Kidney (tissue), 14 donors: ENCODE results near the gene NEAT1. TPM values are rescaled to one million over a fixed set of nuclear protein-coding genes. Genes with fewer than 3 reads are reported as not detected.
A peak's percentile ranks its signal among the peaks of the same experiment; 100 is the strongest.

Experiments
- DNase-seq, 5 donors: peaks; one replicate each; pipeline ENCODE4 v3.0.0-alpha.2; 2013 to 2020
- FAIRE-seq: peaks from 2 replicates; lab custom pipeline; 2012; peaks lifted over from hg19 to GRCh38; lab: Jason Lieb, UNC
- H3K27ac ChIP-seq, 2 donors: one replicate each; pipeline ENCODE4 v1.7.0; 2013; ENCODE audit warnings: low read depth in 2 of 2, low read length in 2 of 2, inconsistent platforms in 1 of 2
- H3K27me3 ChIP-seq: one replicate; pipeline ENCODE4 v1.7.1; 2013; ENCODE audit warnings: low read length, inconsistent platforms; ENCODE audit not compliant: control insufficient read depth, insufficient read depth
- H3K36me3 ChIP-seq, 3 donors: one replicate each; pipeline versions ENCODE4 v1.7.0 to v1.7.1; 2013; ENCODE audit warnings: low read length in 3 of 3, control low read depth in 1 of 3, inconsistent platforms in 1 of 3; ENCODE audit not compliant: insufficient read depth in 3 of 3, control insufficient read depth in 2 of 3
- H3K4me1 ChIP-seq, 3 donors: one replicate each; pipeline versions ENCODE4 v1.7.0 to v1.7.1; 2013; ENCODE audit warnings: low read length in 3 of 3, inconsistent platforms in 1 of 3, low read depth in 1 of 3; ENCODE audit not compliant: control insufficient read depth in 2 of 3, insufficient read depth in 2 of 3
- H3K4me3 ChIP-seq, 3 donors: one replicate each; pipeline versions ENCODE4 v1.7.0 to v1.8.1; 2013; ENCODE audit warnings: low read length in 3 of 3, control low read depth in 1 of 3, inconsistent platforms in 1 of 3
- H3K9ac ChIP-seq, 3 donors: one replicate each; pipeline versions ENCODE4 v1.7.0 to v1.7.1; 2013; ENCODE audit warnings: low read length in 3 of 3, control low read depth in 1 of 3, inconsistent platforms in 1 of 3
- H3K9me3 ChIP-seq, 3 donors: one replicate each; pipeline versions ENCODE4 v1.7.0 to v1.7.1; 2013; ENCODE audit warnings: low read length in 3 of 3, control low read depth in 1 of 3, inconsistent platforms in 1 of 3; ENCODE audit not compliant: control insufficient read depth in 2 of 3, insufficient read depth in 1 of 3
- CTCF ChIP-seq: IDR thresholded peaks from 3 replicates; pipeline ENCODE4 v1.5.1; 2012; ENCODE audit warnings: mild to moderate bottlenecking, moderate library complexity, borderline replicate concordance; ENCODE audit not compliant: insufficient read depth; ENCODE audit errors: extremely low read depth
- intact Hi-C: fragments of 100-400 bp; cut with DNase I; formaldehyde crosslinking; loops from one replicate; pipeline ENCODE4 v1.11.1; 2022
- polyA plus RNA-seq: library from polyadenylated mRNA; stranded (reverse); fragments of 350-450 nt; fragmentation: Illumina TruSeq; extraction: RNeasy Lipid Tissue Mini Kit (QIAGEN cat#74804); gene quantifications from one replicate; pipeline ENCODE4 v1.2.3, GENCODE V29; 2014; ENCODE audit warnings: low read depth, low replicate concordance; ENCODE audit not compliant: insufficient read depth
- total RNA-seq: library from RNA; stranded (reverse); fragmentation: NEBNext Ultra II Directional; extraction: Animal tissue kit (Norgen Biotek cat#: 25700); gene quantifications from one replicate; pipeline ENCODE4 v1.2.1, GENCODE V29; 2021
- donor health status: control.
- donor health status: control.
- donor health status: control.
- donor health status: control.
- donor health status: control.
- donor health status: DM: yes; HTN: yes; CAD: no.
- donor health status: Normal renal cell carcinoma (clear cell type).

NEAT1 gene
- total and polyA plus RNA-seq, 2 donors from 2014 or later: 595 to 1,006 TPM

DNA sequence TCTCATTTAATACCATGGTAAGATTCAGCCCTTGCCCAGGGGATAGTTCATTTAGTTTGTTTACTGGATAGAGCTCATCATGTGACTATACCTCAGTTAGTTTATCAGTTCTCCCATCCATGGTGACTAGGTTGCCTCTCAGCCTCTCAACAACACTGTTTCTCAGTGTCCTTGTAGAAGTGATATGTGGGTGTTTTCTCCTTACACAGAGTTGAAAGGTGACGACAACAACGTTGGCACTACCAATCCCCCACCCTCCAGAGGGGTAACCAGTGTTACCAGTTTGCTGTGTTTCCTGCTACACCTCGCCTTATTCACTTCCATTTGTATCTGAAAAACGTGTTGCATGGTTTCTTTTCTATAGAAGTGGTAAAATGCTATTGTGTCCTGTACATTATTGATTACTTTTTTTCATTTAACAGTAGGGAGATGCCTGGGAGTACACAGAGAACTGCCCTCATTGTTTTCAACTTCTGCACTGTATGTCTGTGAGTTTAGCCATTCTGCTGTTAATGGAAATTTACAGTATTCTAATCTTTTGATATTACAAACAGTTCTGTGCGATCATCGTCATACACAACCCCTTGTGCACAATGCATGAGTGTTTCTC is 11.6 kb downstream of the NEAT1 start:
- no peaks in the 10 kb centered on the region for H3K9me3 ChIP-seq
- peak overlapping the region; percentile 18 to 53 for H3K27ac ChIP-seq
- FAIRE-seq: no peak
- peaks cover 0 to 32% (median 25%) of the 10 kb centered on the region in 3 donors for H3K4me1 ChIP-seq
- intact Hi-C loops: no loop called here
- H3K9ac ChIP-seq: peak overlapping the region in 2 of 3 donors; percentile 23 to 50
- H3K4me3 ChIP-seq: peak overlapping the region in 1 of 3 donors; percentile 25
- no peaks in the 10 kb centered on the region for H3K27me3 ChIP-seq
- peaks cover 3 to 46% (median 19%) of the 10 kb centered on the region in 3 donors for H3K36me3 ChIP-seq
- DNase-seq: no peak
- no peak for TF ChIP-seq CTCF

- no peak for TF ChIP-seq CTCF
- Histone ChIP-seq H3K27me3 (no peaks in the 10 kb centered on the region), H3K9ac (peak overlapping the region in 2 of 3 donors; percentile 28 to 30), H3K27ac (peak overlapping the region; percentile 18 to 53), H3K4me3 (peak overlapping the region in 1 of 3 donors; percentile 21), H3K4me1 (peaks cover 0 to 32% (median 20%) of the 10 kb centered on the region in 3 donors), H3K36me3 (peaks cover 3 to 46% (median 19%) of the 10 kb centered on the region in 3 donors), H3K9me3 (no peaks in the 10 kb centered on the region)
- FAIRE-seq (no peak), DNase-seq (no peak)
- intact Hi-C loops: no loop called here
These were observed 12.2 kb downstream of the NEAT1 start for GRCh38 chr11:65434667-65435410.

- peak overlapping the region in 1 of 3 donors; percentile 21 for H3K4me3 ChIP-seq
- peaks cover 0 to 35% (median 16%) of the 10 kb centered on the region in 3 donors for H3K4me1 ChIP-seq
- no peaks in the 10 kb centered on the region for H3K9me3 ChIP-seq
- intact Hi-C loops: no loop called here
- H3K9ac ChIP-seq: peak overlapping the region in 1 of 3 donors; percentile 30
- peaks cover 3 to 46% (median 19%) of the 10 kb centered on the region in 3 donors for H3K36me3 ChIP-seq
- no peak for TF ChIP-seq CTCF
- H3K27me3 ChIP-seq: no peaks in the 10 kb centered on the region
- H3K27ac ChIP-seq: peak overlapping the region in 1 of 2 donors; percentile 59
- FAIRE-seq: no peak
- DNase-seq: no peak
These were observed 12.9 kb downstream of the NEAT1 start for GRCh38 chr11:65435411-65435931.
